ENCODE measurements around the gene PCLAF.
A peak's percentile ranks its signal among the peaks of the same experiment; 100 is the strongest.
"Not testable (repeated sequence)": the region's sequence is repeated elsewhere in the genome, so short reads cannot be mapped to it uniquely, and the experiment has no call there.

Gene PCLAF

DNA sequence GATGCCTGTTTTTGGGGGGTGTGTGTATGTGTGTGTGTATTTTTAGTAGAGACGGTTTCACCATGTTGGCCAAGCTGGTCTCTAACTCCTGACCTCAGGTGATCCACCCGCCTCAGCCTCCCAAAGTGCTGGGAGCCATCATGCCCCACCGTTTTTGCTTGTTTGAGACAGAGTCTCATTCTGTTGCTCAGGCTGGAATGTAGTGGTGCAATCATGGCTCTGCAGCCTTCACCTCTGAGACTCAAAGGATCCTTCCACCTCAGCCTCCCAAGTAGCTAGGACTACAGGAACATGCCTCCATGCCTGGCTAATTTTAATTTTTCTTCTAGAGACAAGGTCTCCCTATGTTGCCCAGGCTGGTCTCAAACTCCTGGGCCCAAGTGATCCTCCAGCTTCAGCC is 11.2 kb upstream of the PCLAF start:
- not testable (repeated sequence) for H3K9me3 ChIP-seq (ENCODE audit: control insufficient read depth, insufficient read depth, low read length); H3K4me3 ChIP-seq (ENCODE audit: low read depth, low read length); H3K9ac ChIP-seq (ENCODE audit: low read depth, low read length); H3K36me3 ChIP-seq (ENCODE audit: control insufficient read depth, insufficient read depth, low read length); H3K4me1 ChIP-seq (ENCODE audit: control insufficient read depth, insufficient read depth, low read length); H3K27me3 ChIP-seq (ENCODE audit: control insufficient read depth, insufficient read depth, low read length)

DNA sequence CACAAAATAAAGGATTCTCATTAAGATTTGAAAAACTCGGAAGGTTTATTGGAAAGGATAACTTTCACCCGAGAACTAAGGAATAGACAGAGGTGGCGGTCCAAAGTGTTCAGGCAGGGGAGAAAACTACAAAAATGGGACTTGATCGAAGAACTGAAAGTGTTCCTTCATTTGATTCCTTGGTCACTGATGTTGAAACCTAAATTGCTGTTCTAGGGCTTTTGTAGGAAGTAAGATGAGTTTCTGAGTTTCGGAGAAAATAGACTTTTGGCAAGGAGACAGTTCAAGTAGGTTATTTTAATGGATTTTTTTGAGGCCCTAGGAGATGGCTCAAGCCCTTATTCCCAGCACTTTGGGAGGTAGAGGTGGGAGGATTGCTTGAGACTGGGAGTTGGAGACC is 7.8 kb upstream of the PCLAF start:
- Histone ChIP-seq H3K4me3 (ENCODE audit: low read depth, low read length) (no peak overlapping the region), H3K27me3 (ENCODE audit: control insufficient read depth, insufficient read depth, low read length) (peaks cover 6% of the 10 kb centered on the region), H3K9ac (ENCODE audit: low read depth, low read length) (no peak overlapping the region), H3K4me1 (ENCODE audit: control insufficient read depth, insufficient read depth, low read length) (no peaks in the 10 kb centered on the region), H3K36me3 (ENCODE audit: control insufficient read depth, insufficient read depth, low read length) (peaks cover 2% of the 10 kb centered on the region), H3K9me3 (ENCODE audit: control insufficient read depth, insufficient read depth, low read length) (no peaks in the 10 kb centered on the region)

- peaks cover 2% of the 10 kb centered on the region for H3K36me3 ChIP-seq (ENCODE audit: control insufficient read depth, insufficient read depth, low read length)
- peak within 1 kb of the TSS; percentile 91 for H3K9ac ChIP-seq (ENCODE audit: low read depth, low read length)
- no peaks in the 10 kb centered on the region for H3K9me3 ChIP-seq (ENCODE audit: control insufficient read depth, insufficient read depth, low read length)
- peaks cover 6% of the 10 kb centered on the region for H3K27me3 ChIP-seq (ENCODE audit: control insufficient read depth, insufficient read depth, low read length)
- peak within 1 kb of the TSS; percentile 94 for H3K4me3 ChIP-seq (ENCODE audit: low read depth, low read length)
- no peaks in the 10 kb centered on the region for H3K4me1 ChIP-seq (ENCODE audit: control insufficient read depth, insufficient read depth, low read length)
Observed at GRCh38 chr15:64387562-64388168, 6.4 kb upstream of the PCLAF start, which contains the start of gene TRIP4. TRIP4 (plus strand) TSS chr15:64387836; CDS start chr15:64387864, 28 bp downstream.

- Histone ChIP-seq H3K4me1 (ENCODE audit: control insufficient read depth, insufficient read depth, low read length) (no peaks in the 10 kb centered on the region), H3K36me3 (ENCODE audit: control insufficient read depth, insufficient read depth, low read length) (no peaks in the 10 kb centered on the region)
Observed at GRCh38 chr15:64386291-64386690, 5.0 kb upstream of the PCLAF start.

DNA sequence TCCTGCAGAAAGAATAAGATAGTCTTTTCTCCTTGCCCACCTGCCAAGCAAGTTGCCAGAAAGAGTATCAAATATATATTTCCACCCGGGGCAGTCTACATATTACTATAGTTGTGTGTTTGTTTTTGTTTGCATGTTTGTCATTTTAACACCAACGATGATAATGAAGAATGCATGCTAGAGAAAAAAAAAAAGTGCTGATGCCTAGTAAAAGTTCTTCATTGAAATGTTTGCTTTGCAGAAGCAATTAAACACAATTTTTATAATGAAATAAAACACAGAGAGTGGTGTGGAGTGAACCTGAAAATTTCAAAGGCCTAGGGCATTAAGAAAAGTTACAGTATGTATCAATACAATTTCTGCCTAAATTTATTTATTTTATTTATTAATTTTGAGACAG is 2.5 kb upstream of the PCLAF start:
- Histone ChIP-seq H3K9ac (ENCODE audit: low read depth, low read length) (no peak overlapping the region), H3K4me3 (ENCODE audit: low read depth, low read length) (no peak overlapping the region), H3K4me1 (ENCODE audit: control insufficient read depth, insufficient read depth, low read length) (no peaks in the 10 kb centered on the region), H3K36me3 (ENCODE audit: control insufficient read depth, insufficient read depth, low read length) (no peaks in the 10 kb centered on the region), H3K9me3 (ENCODE audit: control insufficient read depth, insufficient read depth, low read length) (no peaks in the 10 kb centered on the region), H3K27me3 (ENCODE audit: control insufficient read depth, insufficient read depth, low read length) (peaks cover 9% of the 10 kb centered on the region)

More at GRCh38 chr15:64386291-64386690, 5.0 kb upstream of the PCLAF start:
- Histone ChIP-seq H3K9ac (ENCODE audit: low read depth, low read length) (no peak overlapping the region), H3K4me3 (ENCODE audit: low read depth, low read length) (no peak overlapping the region), H3K9me3 (ENCODE audit: control insufficient read depth, insufficient read depth, low read length) (no peaks in the 10 kb centered on the region), H3K27me3 (ENCODE audit: control insufficient read depth, insufficient read depth, low read length) (peaks cover 6% of the 10 kb centered on the region)

DNA sequence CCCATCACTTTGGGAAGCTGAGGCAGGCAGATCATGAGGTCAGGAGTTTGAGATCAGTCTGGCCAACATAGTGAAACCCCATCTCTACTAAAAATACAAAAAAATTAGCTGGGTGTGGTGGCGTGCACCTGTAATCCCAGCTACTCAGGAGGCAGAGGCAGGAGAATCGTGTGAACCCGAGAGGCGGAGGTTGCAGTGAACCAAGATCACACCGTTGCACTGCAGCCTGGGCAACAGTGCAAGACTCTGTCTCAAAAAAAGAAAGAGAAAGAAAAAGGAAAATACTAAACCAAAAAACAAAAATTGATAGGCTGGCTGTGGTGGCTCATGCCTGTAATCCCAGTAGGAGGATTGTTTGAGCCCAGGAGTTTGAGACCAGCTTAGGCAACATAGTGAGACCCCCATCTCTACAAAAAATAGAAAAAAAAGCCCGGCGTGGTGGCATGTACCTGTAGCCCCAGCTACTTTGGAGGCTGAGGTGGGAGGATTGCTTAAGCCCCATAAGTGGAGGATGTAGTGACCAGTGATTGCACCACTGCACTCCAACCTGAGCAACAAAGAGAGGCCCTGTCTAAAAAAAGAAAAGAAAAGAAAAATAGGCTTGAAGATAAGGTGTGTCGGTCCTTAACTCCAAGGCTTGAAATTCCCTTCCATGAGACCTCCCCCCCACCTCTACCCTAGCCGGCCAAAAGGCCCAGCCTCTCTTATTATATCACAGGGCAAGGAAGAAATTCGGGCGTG is 941 bp downstream of the PCLAF start:
- not testable (repeated sequence) for H3K27me3 ChIP-seq (ENCODE audit: control insufficient read depth, insufficient read depth, low read length); H3K36me3 ChIP-seq (ENCODE audit: control insufficient read depth, insufficient read depth, low read length); H3K9me3 ChIP-seq (ENCODE audit: control insufficient read depth, insufficient read depth, low read length); H3K4me1 ChIP-seq (ENCODE audit: control insufficient read depth, insufficient read depth, low read length)
- Histone ChIP-seq H3K9ac (ENCODE audit: low read depth, low read length) (peak overlapping the region; percentile 79), H3K4me3 (ENCODE audit: low read depth, low read length) (peak overlapping the region; percentile 96)

GRCh38 chr15:64379216-64379960 is 1.9 kb downstream of the PCLAF start:
- no peaks in the 10 kb centered on the region for H3K4me1 ChIP-seq (ENCODE audit: control insufficient read depth, insufficient read depth, low read length)
- H3K27me3 ChIP-seq (ENCODE audit: control insufficient read depth, insufficient read depth, low read length) = peaks cover 3% of the 10 kb centered on the region
- H3K4me3 ChIP-seq (ENCODE audit: low read depth, low read length) = peak overlapping the region; percentile 5
- H3K36me3 ChIP-seq (ENCODE audit: control insufficient read depth, insufficient read depth, low read length) = peaks cover 9% of the 10 kb centered on the region
- H3K9ac ChIP-seq (ENCODE audit: low read depth, low read length) = no peak overlapping the region
- no peaks in the 10 kb centered on the region for H3K9me3 ChIP-seq (ENCODE audit: control insufficient read depth, insufficient read depth, low read length)

DNA sequence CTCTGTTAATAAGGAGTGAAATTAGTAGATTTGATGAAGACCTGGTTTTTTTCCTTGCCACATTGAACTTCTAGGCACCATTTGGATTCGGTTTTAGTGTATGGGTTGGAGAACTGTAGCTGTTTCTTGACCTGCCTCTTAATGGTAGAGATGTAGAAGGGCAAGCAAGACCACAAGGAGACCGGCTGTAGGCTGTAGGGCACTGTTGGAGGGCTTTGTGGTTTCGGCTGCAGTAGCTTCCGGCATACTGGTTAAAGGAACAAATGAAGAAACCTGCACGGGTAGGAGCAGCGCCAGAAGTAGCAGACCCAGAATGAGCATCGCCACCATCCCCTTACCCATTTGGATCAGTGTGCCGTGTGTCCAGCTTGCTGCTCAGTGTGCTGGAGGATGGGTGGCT is 7.9 kb downstream of the PCLAF start:
- Histone ChIP-seq H3K9ac (ENCODE audit: low read depth, low read length) (no peak overlapping the region), H3K9me3 (ENCODE audit: control insufficient read depth, insufficient read depth, low read length) (no peaks in the 10 kb centered on the region), H3K4me1 (ENCODE audit: control insufficient read depth, insufficient read depth, low read length) (no peaks in the 10 kb centered on the region), H3K36me3 (ENCODE audit: control insufficient read depth, insufficient read depth, low read length) (peaks cover 17% of the 10 kb centered on the region), H3K27me3 (ENCODE audit: control insufficient read depth, insufficient read depth, low read length) (no peaks in the 10 kb centered on the region), H3K4me3 (ENCODE audit: low read depth, low read length) (no peak overlapping the region)

- H3K4me1 ChIP-seq (ENCODE audit: control insufficient read depth, insufficient read depth, low read length); H3K27me3 ChIP-seq (ENCODE audit: control insufficient read depth, insufficient read depth, low read length); H3K9ac ChIP-seq (ENCODE audit: low read depth, low read length); H3K9me3 ChIP-seq (ENCODE audit: control insufficient read depth, insufficient read depth, low read length); H3K4me3 ChIP-seq (ENCODE audit: low read depth, low read length): not testable (repeated sequence)
- peaks cover 13% of the 10 kb centered on the region for H3K36me3 ChIP-seq (ENCODE audit: control insufficient read depth, insufficient read depth, low read length)
Observed at GRCh38 chr15:64371383-64371782, 9.9 kb downstream of the PCLAF start.

DNA sequence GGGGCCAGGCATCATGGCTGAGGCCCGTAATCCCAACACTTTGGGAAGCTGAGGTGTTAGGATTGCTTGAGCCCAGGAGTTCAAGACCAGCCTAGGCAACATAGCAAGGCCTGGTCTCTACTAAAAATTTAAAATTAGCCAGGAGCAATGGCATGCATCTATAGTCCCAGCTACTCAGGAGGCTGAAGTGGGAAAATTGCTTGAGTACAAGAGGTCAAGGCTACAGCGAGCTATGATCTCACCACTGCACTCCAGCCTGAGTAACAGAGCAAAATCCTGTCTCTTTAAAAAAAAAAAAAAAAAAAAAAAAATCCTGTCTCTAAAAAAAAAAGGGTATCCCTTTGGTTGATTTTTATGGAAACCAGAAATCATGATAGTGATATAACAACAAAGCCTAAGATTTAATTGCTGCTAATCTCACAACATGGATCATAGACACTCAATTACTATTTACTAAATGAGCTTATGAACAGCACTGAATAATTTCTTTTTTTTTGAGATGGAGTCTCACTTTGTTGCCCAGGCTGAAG is 12.1 kb downstream of the PCLAF start:
- Histone ChIP-seq H3K4me1 (ENCODE audit: control insufficient read depth, insufficient read depth, low read length) (no peaks in the 10 kb centered on the region), H3K4me3 (ENCODE audit: low read depth, low read length) (no peak overlapping the region), H3K27me3 (ENCODE audit: control insufficient read depth, insufficient read depth, low read length) (no peaks in the 10 kb centered on the region), H3K9me3 (ENCODE audit: control insufficient read depth, insufficient read depth, low read length) (no peaks in the 10 kb centered on the region), H3K36me3 (ENCODE audit: control insufficient read depth, insufficient read depth, low read length) (peaks cover 8% of the 10 kb centered on the region), H3K9ac (ENCODE audit: low read depth, low read length) (no peak overlapping the region)

DNA sequence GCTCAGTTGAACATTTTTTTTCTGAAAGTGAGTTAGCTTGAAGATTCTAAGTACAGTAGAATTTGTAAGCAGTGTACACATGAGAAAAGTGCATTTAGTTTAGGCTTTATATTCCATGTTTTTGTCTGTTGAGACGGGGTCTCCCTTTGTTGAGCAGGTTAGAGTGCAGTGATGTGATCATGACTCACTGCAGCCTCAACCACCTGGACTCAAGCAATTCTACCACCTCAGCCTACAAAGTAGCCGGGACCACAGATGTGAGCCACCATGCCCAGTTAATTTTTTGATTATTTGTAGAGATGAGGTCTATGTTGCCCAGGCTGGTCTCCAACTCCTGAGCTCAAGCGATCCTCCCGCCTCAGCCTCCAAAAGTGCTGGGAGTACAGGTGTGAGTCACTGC is 20.0 kb downstream of the PCLAF start:
- Histone ChIP-seq H3K9ac (ENCODE audit: low read depth, low read length) (no peak overlapping the region), H3K4me3 (ENCODE audit: low read depth, low read length) (no peak overlapping the region), H3K36me3 (ENCODE audit: control insufficient read depth, insufficient read depth, low read length) (no peaks in the 10 kb centered on the region)

DNA sequence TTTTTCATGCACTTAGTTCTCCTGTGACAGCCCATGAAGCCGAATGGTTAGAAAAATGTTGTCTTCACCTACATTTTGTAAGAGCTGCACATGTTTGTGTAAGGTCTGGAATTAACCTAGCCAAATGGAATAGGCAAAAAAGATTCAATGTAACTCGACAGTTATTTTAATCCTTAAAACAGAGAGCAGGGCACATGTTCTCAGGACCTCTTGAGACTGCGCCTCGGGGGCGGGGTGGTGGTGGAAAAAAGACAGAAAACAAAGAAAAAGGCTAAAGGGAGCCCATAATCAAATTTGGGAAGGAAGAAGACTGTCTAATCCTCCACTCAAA is 24.6 kb downstream of the PCLAF start:
- Histone ChIP-seq H3K36me3 (ENCODE audit: control insufficient read depth, insufficient read depth, low read length) (no peaks in the 10 kb centered on the region), H3K4me1 (ENCODE audit: control insufficient read depth, insufficient read depth, low read length) (peaks cover 2% of the 10 kb centered on the region), H3K9me3 (ENCODE audit: control insufficient read depth, insufficient read depth, low read length) (no peaks in the 10 kb centered on the region), H3K27me3 (ENCODE audit: control insufficient read depth, insufficient read depth, low read length) (no peaks in the 10 kb centered on the region), H3K9ac (ENCODE audit: low read depth, low read length) (no peak overlapping the region), H3K4me3 (ENCODE audit: low read depth, low read length) (peak overlapping the region; percentile 96)

More for the DNA sequence above, 20.0 kb downstream of the PCLAF start:
- Histone ChIP-seq H3K4me1 (ENCODE audit: control insufficient read depth, insufficient read depth, low read length) (peaks cover 2% of the 10 kb centered on the region), H3K27me3 (ENCODE audit: control insufficient read depth, insufficient read depth, low read length) (no peaks in the 10 kb centered on the region), H3K9me3 (ENCODE audit: control insufficient read depth, insufficient read depth, low read length) (no peaks in the 10 kb centered on the region)
